Activated CD4-positive, CD25-positive, alpha-beta regulatory T cell treated with anti-CD3 and anti-CD28 coated beads, Interleukin-2, amount 50 U/mL, for 24 hours (primary cell): ENCODE results near the gene SLC39A11.

Experiments
- ATAC-seq, 2 donors: fragments of 150-1000 bp; cut with Tn5 transposase; one replicate each; pipeline ENCODE4 v1.10.0; 2021; ENCODE audit warnings: mild to moderate bottlenecking in 1 of 2, moderate library complexity in 1 of 2

SLC39A11 gene

DNA sequence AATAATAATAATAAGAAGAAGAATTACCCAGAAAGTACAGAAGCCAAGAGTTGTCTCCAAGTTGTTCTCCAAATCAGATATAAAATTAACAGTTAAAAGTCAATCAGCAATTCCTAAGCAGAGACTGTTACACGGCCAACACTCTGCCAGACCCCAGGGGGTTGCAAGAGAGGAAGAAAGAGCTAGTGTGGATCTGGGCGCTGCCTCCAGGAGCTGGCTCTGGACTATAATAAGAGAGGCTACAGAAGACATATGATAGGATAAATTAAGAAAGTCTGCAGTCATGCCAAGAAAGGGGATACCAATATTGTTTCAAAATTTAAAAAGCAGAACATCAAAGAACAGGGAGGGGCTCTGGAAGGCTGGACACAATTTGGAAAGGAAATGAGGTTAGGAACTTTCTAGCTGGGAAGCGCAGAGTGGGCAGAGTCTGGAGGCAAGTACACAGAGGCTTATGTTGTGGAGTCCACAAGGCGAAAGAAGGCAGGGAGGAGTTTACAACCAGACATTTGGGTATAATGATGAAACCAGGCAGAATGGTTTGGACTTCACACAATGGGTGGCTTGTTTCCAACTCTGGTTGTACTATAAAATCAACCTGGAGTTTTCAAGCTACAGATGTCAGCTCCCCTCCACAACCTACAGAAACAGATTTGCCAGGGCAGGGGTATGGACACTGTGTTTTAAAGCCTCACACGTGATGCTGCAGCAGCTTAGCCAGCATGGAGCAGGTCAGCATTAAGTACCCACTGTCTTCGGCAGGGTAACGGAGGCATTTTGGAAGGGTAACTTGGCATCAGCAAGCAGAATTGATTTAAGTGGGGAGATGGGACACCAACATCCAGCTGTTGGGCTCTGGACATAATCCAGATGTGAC is 49.4 kb downstream of the SLC39A11 start:
- no peak for ATAC-seq

DNA sequence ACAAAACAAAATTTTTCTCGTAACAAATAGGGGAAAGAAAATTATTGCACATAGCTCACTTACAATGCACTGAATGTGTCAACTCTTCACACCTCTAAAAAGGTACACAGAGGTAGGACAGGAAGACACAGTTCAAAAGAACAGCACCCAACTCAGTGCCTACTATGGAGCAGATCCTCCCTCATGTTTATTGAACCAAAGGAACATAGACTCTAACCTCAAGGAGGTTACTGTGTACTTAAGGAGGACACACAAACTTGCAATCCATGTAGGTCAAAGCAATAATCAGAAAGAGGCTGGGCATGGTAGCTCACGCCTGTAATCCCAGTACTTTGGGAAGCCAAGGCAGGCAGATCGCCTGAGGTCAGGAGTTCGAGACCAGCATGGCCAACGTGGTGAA is 50.3 kb downstream of the SLC39A11 start:
- no peak for ATAC-seq

- ATAC-seq: no peak
Measured at GRCh38 chr17:73039282-73039681, 53.2 kb downstream of the SLC39A11 start.

DNA sequence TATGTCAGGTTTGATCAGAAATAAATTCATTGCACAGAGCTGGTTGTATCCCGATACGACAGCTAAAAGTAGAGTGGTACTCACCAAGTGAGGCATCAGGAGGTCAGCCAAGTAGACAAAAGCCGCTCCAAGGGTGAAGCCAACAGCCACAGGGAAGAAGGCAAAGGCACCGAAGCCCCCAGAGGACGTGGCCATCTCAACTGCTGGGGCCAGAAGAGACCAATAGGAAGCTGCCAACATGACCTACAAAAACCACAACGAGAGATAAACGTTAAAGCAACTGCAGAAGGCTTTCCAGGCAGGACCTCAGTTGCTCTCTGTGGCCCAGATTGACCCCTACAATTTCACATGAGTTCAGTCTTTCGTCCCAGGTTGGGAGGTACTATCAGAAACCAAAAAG is 61.0 kb downstream of the SLC39A11 start:
- no peak for ATAC-seq

DNA sequence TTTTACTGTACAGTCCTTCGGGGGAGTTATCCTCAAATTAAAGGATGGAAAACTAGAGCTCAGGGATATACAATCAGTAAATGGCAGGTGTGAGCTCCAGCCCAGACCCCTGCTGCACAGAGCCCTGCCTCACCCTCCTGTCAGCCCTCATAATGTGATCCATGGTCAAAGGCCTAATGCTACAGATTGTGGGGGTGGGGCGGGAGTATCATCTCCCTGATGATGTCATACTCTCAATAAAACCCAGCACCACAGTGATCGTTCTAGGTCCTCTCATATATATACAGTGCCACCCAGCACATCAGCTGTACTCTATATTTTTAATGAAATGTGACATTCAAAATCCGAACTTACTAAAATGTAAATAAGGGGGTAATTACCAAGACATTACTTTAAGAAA is 61.5 kb downstream of the SLC39A11 start:
- no peak for ATAC-seq

DNA sequence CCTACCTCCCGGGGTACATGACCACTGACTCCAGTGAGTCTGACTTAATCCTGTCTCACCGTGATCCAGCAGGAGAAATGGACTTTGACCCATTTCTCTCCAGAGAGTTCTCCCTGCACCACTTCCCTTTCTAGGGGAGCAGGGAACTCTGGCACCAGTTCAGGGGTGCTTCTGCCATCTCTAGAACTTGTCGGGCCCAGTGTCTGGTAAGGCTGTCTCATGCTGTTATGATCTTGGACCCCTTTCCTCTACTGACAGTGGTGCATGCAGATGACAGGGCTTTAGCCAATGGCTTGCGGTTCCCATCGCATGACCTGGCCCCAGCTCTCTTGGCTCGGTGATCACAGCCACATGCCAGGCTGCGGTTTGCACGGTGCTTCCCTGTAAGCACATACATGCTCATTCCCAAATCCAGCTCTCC is 62.0 kb downstream of the SLC39A11 start:
- ATAC-seq: no peak

- ATAC-seq: no peak
Measured at GRCh38 chr17:73029991-73030390, 62.5 kb downstream of the SLC39A11 start.

DNA sequence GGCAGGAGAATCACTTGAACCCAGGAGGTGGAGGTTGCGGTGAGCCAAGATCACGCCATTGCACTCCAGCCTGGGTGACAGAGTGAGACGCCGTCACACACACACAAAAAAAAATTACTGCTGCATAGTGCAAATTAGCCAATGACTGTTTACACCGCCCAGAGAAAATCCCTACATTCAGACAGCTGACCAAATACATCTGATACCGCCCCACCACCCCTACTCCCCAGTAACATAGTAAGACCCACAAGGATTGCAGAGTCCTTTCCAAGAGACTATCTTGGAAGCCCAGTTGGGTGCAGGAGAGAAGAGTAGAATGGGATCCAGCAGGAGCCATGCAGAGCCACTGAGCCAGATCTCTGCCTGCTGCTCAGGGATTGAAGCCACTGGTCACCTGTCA is 63.5 kb downstream of the SLC39A11 start:
- no peak for ATAC-seq

DNA sequence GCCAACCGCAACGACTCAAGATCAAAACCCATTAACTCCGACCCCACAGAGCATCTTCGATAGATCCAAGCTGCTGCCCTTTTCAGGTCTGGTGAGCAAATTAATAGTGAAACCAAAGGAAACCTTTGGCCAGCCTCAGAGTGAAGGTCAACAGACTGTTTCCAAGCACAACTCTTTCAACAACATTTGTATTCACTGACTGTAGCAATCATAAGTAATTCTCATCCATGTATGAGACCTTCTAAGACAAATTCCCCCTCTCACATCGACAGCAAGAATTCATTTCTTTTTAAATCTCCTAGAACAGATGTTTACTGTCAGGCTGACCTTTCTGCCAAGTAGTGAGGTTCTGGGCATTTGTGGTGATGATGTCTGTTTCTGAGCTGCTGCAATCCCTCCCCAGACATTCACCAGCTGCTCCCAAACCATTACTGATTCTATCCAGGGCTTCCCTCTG is 64.2 kb downstream of the SLC39A11 start:
- no peak for ATAC-seq

GRCh38 chr17:73027130-73027741 is 65.3 kb downstream of the SLC39A11 start:
- no peak for ATAC-seq

GRCh38 chr17:73025041-73025560 is 67.4 kb downstream of the SLC39A11 start:
- ATAC-seq: no peak

- ATAC-seq: no peak
Measured at GRCh38 chr17:73023759-73024158, 68.7 kb downstream of the SLC39A11 start.

GRCh38 chr17:73022694-73023093 is 69.8 kb downstream of the SLC39A11 start:
- no peak for ATAC-seq

DNA sequence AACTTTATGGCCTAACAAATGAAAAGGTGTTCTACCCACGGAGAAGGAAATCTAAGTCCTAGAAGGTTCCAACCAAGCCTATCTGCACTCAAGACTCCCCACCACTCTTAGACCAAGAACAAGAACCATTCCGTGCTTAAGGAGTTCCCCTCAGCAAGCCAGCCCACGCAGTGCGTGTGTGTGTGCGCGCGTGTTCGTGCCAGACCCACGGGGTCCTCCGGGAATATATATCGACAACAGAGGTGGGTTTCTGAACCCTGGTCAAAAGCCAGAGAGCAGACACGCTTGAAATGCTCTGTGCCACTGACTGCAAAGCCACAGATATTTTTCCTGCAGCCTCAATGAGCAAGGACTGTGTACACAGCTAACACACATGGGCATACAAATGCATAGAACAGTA is 70.7 kb downstream of the SLC39A11 start:
- ATAC-seq: no peak

DNA sequence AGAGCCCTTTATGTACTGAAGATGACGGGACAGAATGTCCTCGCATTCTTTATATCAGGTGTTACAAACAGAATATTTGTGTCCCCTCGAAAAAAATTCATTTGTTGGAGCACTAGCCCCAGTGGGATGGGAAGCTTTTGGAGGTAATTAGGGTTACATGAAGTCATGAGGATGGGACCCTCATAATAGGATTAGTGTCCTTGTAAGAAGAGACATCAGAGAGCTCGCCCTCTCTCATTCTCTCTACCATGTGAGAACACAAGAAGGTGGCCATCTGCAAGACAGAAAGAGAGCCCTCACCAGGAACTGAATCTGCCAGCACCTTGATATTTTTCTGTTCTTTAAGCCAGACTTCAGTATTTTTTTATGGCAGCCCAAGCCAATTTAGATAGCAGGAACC is 72.4 kb downstream of the SLC39A11 start:
- ATAC-seq: no peak

DNA sequence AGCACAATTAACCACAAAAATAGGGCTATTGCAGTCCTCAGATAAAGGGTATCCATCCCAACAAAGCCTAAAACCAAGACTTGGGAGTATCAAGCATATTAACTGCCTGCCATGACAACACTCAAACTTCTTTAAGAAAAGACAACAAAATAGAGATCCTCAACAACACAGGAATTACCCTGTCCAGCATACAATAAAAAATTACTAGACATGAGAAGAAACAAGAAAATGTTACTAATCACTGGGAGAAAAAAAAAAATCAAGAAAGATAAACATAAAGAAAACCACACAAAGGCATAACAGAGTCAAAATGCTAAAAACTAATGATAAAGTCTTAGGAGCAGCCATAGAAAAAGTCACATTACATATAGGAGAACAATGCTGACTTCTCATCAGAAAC is 73.9 kb downstream of the SLC39A11 start:
- no peak for ATAC-seq

DNA sequence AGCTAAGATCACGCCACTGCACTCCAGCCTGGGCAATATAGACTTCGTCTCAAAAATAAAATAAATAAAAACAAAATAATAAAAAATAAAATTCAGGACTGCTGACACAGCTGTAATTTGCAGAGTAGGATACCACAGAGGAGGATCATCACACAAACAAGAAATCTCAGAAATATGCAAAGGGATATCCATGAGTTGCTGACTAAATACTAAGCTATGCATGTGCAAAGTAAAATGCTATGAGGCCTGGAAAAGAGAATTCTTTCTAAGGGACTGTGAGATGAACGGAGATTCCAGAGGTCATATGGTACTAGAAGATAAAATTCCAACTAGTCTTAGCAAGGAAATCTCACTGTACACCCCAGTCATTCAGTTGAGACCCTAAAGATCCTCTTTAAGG is 74.8 kb downstream of the SLC39A11 start:
- ATAC-seq: no peak

- ATAC-seq: no peak
Measured at GRCh38 chr17:73015722-73016276, 76.7 kb downstream of the SLC39A11 start.

- no peak for ATAC-seq
Measured at GRCh38 chr17:73013816-73014663, 78.4 kb downstream of the SLC39A11 start.

DNA sequence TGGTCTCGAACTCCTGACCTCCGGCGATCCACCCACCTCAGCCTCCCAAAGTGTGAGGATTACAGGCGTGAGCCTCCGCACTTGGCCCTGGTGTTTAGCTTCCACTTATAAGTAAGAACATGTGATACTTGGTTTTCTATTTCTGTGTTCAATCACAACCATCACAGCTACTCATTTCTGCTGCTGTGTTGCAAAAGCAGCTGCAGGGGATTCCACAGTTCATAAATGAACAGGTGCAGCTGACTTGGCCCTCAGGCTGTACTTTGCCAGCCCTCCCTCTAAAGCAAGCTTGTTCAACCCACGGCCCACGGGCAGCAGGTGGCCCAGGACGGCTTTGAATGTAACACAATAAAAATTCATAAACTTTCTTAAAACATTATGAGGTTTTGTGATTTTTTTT is 79.2 kb downstream of the SLC39A11 start:
- ATAC-seq: no peak

DNA sequence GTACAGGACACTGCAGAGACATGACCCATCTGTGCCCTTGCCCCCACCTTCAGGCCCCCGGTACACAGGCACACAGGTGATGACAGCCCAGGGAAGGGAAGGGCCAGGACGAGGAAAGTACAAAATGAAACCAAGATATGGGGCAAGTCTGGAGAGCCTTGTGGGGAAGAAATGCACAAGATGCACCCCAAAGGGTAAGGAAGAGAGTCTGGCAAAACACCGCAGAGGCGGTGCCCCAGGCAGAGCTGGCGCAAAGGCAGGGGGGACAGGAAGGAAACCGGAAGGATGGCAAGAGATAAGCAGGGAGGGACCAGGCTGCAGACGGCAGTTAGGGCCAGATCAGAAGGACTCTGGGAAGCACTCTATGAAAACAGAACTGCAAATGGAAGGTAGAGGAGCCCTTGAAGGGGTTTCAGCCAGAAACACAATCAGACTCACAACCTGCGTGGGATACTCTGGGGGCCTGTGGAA is 81.4 kb downstream of the SLC39A11 start:
- ATAC-seq: no peak

DNA sequence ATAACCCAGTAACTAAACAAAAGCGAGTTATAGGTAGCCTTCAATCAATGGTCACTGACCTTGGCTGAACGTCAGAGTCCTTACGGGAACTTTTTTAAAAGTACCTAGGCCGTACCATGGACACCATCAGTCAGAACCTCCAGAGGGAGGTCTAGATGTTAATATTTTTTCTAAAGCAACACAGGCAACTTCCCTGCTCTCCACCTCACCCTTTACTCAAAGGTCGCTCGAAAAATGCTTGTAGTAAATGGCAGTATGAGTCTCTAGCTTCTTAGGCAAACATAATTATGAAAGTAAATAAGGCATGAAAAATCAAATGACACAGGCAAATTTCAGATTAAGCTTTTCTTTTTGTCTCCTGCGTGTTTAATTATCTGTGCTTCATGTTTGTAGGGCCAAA is 82.1 kb downstream of the SLC39A11 start:
- ATAC-seq: no peak

GRCh38 chr17:73007407-73007806 is 85.1 kb downstream of the SLC39A11 start:
- no peak for ATAC-seq
